Measurements from ENCODE around the gene CHRM2.

CHRM2 gene

DNA sequence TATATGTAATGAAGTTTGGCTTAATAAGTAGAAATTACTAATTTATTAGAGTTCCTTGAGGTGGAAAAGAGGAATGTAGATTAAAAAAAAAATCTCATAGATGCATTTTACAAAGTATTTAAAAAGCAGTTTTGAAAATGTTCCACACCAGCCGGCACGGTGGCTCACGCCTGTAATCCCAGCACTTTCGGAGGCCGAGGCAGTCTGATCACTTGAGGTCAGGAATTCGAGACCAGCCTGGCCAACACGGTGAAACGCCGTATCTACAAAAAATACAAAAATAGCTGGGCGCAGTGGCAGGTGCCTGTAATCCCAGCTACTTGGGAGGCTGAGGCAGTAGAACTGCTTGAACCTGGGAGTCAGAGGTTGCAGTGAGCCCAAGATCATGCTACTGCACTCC, 3.2 kb upstream of the CHRM2 start:
- DNase-seq (ENCODE audit: low spot score) = no peak
- in situ Hi-C loops (cut with MboI; ENCODE audit: low pct_unique_long_range_greater_than_20kb, low sequenced_read_pairs, unreplicated experiment) = no loop called here
- TF ChIP-seq, protein P1, sequence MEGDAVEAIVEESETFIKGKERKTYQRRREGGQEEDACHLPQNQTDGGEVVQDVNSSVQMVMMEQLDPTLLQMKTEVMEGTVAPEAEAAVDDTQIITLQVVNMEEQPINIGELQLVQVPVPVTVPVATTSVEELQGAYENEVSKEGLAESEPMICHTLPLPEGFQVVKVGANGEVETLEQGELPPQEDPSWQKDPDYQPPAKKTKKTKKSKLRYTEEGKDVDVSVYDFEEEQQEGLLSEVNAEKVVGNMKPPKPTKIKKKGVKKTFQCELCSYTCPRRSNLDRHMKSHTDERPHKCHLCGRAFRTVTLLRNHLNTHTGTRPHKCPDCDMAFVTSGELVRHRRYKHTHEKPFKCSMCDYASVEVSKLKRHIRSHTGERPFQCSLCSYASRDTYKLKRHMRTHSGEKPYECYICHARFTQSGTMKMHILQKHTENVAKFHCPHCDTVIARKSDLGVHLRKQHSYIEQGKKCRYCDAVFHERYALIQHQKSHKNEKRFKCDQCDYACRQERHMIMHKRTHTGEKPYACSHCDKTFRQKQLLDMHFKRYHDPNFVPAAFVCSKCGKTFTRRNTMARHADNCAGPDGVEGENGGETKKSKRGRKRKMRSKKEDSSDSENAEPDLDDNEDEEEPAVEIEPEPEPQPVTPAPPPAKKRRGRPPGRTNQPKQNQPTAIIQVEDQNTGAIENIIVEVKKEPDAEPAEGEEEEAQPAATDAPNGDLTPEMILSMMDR (IDR thresholded peaks at IDR 0.05; ENCODE audit: extremely low read depth, insufficient read depth, missing control alignments) = no peak

DNA sequence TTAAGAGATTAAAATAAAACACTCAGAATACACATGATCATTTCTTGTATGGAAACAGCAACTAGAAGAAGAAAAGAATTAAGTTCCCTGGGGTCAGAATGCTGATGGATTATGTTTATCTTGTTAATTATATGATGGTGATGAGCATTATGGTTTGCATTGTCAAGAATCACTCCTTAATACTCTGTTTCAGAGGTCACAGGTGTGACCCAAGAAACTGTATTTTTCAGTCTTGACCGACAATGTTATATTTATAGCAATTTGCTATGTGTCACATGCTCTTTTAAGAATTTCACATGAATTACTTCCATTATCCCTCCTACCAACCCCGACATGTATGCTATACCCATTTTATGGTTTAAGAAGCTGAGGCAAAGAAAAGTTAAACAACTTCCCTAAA, 2.7 kb upstream of the CHRM2 start:
- in situ Hi-C loops (cut with MboI; ENCODE audit: low pct_unique_long_range_greater_than_20kb, low sequenced_read_pairs, unreplicated experiment) = no loop called here
- no peak for DNase-seq (ENCODE audit: low spot score)
- TF ChIP-seq, protein P1 (IDR thresholded peaks at IDR 0.05; ENCODE audit: extremely low read depth, insufficient read depth, missing control alignments) = no peak

DNA sequence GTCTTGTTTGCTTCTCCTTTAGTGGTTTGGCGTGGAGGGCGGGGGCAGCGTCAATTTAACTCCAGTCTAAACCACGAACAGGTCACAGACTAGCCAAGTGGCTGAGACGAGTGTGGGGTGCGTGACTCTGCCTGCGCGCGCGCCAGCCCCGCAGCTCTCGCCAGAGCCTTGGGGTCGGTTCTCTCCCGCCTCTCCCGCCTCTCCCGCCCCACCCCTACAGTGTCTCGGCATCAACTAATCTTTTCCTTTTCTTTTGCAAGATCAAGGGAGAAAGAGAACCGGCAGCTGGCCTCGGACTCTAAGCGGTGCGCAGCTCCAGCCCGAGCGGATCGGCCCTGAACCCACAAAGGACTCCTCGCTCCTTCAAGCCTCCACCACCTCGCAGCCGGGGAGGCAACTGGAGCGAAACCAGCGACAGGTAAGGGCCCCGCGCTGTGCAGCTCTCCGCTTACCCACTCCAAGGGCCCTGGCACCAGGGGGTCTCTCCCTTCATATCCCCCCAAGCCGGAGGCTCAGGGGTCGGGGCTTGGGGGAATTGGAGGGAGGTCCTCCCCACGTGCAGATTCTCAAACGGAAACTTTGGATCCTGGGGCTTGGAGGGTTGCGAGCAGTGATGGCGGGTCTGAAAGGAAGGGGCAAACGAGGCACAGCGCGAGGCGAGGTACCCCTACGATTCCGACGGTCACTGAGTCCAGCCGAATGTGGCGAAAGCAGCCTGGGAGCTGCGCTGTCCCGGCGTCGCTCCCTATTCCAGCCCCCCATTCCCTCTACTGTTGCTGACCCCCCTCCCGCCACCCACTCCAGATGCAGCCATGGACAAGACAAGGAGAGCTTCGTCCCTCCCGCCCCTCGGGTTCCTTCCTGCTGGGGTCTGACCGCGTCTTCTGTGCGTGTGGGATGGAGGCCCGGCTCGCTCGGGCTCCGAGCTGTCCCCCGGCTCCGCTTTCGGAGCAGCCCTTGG, 829 bp downstream of the CHRM2 start:
- no peak for DNase-seq (ENCODE audit: low spot score)
- TF ChIP-seq, protein P1 (IDR thresholded peaks at IDR 0.05; ENCODE audit: extremely low read depth, insufficient read depth, missing control alignments) = no peak
- in situ Hi-C loops (cut with MboI; ENCODE audit: low pct_unique_long_range_greater_than_20kb, low sequenced_read_pairs, unreplicated experiment) = no loop called here

DNA sequence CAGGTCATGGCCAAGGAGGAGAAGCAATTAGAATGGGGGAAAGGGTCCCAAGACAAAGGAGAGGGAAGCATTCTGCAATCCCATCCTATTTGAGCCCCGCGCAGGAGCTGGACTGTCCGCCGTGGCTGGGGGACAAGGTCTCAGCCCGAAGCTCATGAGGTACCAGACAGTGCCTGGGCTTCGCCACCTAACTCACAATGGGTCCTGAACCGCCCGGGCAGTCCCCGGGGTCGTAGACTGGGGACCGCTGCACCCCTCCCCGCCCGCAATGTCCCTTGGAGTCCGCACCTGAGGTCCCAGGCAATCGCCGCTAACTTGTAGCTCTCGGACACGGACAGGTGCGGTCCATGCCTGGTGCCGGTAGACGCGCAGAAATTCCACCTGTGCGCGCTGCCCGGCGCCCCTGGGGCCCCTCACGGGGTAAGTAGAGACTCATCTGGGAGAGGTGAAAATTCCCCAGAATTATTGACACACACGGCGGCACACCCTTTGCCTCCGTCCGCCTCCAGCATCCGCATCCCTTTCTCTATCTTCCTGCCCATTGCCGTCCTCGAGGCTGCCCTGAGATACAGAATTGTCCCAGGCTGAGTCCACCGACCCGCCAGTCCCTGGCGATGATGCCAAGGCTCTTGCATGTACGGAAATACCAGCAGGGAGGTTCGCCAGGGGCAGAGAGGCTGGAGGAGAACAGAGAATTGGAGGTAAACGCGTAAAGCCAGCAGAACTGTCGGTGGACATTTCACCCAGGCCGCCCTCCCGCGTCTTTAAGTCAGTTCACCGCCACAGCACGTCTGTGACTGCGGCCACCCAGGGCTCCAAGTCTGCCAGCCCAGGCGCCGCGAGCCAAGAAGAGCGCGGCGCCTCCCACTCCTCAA, 1.8 kb downstream of the CHRM2 start:
- in situ Hi-C loops (cut with MboI; ENCODE audit: low pct_unique_long_range_greater_than_20kb, low sequenced_read_pairs, unreplicated experiment) = no loop called here
- TF ChIP-seq, protein P1 (IDR thresholded peaks at IDR 0.05; ENCODE audit: extremely low read depth, insufficient read depth, missing control alignments) = no peak
- no peak for DNase-seq (ENCODE audit: low spot score)

DNA sequence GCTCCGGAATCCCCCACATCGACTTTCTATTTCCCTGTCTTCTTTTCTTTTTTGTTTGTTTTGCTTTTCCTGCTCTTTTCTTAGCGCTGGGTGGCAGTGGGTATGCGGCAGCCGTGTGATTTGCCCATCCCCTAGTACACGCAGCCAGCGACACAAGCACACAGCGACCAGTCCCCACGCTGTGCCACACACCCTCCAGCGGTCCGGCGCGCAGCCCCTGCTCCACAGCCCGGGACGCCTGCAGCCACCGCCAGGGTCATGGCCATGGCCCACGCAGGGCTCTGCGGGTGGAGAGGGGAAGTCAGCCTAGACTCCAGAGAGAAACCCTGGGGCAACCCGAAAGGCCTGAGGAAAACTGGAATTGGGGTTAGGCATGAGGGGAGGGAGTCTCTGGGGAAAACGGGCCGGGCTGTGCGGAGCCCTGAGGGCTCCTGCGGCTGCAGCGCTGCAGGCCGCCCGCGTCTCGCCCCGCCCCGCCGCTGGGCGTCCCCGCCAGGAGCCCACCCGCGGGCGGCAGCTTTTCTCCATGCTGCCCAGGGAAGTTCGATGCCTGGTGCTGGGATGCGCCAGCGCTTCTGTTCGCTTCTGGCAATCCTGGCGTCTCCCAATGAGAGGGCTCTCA, 2.5 kb downstream of the CHRM2 start:
- in situ Hi-C loops (cut with MboI; ENCODE audit: low pct_unique_long_range_greater_than_20kb, low sequenced_read_pairs, unreplicated experiment) = no loop called here
- TF ChIP-seq, protein P1 (IDR thresholded peaks at IDR 0.05; ENCODE audit: extremely low read depth, insufficient read depth, missing control alignments) = no peak
- no peak for DNase-seq (ENCODE audit: low spot score)

DNA sequence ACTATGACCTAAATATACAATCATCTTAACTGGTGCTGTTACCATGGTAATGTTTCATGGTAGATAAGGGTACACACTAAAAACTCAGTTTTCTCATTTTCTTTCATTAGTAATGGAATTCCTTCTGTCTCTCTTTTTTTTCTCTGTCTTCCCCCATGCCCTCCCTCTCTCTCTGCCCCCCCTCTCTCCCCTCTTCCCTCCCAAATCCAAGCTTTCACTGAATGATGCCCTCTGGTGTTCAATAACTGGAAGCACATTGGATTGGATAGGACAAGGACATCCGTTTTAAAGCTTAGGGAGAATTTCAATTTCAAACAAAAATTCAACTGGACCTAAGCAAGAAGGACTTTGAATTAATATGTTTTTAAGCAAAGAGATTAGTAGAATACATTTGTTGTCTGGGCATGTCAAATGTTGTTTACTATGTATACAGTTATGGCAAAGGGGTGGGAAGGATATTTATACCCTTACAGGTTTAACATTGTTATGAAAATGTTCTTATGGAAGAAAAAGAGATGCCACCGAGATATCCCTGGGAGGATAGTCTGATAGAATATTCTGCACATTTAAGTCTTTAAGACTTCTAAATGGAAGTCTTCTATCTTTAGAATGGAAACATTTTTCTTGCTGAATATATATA, 6.1 kb downstream of the CHRM2 start:
- no peak for DNase-seq (ENCODE audit: low spot score)
- TF ChIP-seq, protein P1 (IDR thresholded peaks at IDR 0.05; ENCODE audit: extremely low read depth, insufficient read depth, missing control alignments) = peak; percentile 57
- in situ Hi-C loops (cut with MboI; ENCODE audit: low pct_unique_long_range_greater_than_20kb, low sequenced_read_pairs, unreplicated experiment) = no loop called here

All from GM13977 (cell line).